ENCODE data around the gene CDT1.
A peak's percentile ranks its signal among the peaks of the same experiment; 100 is the strongest.
"Not testable (repeated sequence)": the region's sequence is repeated elsewhere in the genome, so short reads cannot be mapped to it uniquely, and the experiment has no call there.

Gene CDT1

DNA sequence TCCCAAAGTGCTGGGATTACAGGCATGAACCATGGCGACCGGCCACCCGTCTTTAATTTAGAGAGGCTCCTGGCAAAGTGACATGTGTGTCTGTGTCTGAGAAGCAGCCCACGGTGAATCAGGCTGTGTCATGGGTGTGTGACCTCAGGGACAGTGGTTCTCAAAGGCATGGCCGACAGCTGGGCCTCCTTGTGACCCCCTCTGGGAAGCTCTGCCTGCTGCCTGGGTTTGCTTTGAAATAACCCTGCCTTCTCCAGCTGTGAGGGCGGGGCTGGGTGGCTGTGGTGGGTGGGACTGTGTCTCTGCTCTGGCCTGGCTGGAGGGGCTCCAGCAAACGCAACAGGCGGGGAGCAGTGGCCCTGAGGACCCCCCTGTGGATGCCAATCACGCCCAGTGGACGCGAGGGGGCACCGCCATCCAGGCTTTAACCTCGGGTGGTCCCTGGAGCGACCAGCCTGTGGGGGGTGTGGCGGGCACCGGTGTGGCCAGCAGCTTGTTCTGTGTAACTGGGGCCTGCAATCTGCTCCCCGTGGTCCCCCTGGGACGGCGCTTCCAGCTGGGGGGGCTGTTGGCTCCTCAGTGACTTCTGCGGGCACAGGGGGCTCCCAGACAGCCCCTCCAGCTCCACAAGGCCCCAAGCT is 16.9 kb downstream of the CDT1 start:
- DNase-seq: no peak

DNA sequence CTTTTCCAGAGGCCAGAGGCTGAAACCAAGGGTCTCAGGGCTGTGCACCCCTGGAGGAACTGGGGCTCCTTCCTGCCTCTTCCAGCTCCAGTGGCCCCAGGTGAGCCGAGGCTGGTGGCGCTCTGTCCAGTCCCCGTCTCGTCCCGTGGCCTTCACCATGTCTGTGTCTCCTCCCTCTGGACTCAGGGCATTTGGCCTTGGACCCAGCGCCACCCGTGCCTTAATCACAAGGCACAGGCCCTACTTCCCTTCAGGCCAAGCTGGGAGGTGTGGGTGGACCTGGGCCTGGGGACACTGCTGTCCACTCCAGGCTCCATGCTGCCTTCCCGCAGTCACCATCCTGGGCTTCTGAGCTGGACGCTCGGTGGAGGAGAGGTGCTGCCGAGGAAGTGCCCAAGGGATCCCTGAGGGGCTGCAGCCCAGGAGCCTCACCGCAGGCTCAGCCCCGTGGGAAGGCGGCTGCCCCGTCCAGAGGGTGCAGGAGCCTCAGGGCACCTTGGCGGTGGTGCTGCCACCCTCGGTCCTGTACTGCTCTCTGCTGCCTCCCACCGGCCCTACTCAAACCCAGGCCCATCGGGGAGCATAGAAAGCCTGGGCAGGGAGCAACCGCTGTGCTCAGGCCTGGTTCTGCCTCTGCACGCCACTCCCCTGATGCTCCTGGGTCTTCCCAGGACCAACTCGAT is 17.7 kb downstream of the CDT1 start:
- no peak for DNase-seq

DNA sequence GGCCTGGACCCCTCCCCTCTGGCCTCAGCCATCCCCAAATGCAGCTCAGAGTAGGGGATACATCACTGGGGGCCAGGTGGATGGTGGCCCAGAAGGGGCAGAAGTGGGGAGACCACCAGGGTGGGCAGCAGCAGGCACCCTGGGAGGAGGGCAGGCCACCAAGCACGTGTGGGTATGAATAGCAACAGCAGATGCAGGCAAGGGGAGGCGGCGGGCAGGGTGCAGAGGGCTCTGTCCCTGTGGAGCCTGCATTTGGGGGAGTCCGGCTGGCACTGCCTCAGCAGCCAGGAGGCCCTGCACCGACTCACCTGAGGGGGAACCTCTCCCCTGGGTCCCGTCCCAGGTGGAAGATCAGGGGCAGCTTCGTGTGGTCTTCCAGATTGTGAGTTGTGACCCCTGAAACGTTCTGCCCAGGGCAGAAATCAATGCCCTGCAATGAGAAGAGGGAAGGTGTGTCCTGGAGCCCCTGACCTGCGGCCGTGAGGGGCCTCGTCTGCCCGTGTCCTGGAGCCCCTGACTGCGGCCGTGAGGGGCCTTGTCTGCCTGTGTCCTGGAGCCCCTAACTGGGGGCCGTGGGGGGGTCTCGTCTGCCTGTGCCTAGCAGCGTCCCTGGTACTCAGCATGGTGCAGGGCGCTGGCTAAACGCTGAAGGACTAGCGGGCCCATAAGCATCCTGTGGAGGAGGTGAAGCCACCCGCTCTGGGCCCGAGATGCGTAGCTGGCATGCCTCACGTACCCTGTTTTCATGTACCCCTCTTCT is 18.9 kb downstream of the CDT1 start:
- DNase-seq: no peak

DNA sequence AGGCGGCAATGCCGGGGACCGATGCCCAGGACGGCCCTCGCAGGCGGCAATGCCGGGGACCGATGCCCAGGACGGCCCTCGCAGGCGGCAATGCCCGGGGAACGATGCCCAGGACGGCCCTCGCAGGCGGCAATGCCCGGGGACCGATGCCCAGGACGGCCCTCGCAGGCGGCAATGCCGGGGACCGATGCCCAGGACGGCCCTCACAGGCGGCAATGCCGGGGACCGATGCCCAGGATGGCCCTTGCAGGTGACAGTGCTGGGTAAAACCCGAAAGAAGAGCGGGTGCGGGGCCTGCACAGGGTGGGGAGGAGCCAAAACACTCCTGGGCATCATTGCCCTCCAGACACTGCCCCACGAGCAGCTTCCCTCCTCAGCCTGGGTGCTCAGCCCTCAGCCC is 20.1 kb downstream of the CDT1 start:
- not testable (repeated sequence) for DNase-seq

DNA sequence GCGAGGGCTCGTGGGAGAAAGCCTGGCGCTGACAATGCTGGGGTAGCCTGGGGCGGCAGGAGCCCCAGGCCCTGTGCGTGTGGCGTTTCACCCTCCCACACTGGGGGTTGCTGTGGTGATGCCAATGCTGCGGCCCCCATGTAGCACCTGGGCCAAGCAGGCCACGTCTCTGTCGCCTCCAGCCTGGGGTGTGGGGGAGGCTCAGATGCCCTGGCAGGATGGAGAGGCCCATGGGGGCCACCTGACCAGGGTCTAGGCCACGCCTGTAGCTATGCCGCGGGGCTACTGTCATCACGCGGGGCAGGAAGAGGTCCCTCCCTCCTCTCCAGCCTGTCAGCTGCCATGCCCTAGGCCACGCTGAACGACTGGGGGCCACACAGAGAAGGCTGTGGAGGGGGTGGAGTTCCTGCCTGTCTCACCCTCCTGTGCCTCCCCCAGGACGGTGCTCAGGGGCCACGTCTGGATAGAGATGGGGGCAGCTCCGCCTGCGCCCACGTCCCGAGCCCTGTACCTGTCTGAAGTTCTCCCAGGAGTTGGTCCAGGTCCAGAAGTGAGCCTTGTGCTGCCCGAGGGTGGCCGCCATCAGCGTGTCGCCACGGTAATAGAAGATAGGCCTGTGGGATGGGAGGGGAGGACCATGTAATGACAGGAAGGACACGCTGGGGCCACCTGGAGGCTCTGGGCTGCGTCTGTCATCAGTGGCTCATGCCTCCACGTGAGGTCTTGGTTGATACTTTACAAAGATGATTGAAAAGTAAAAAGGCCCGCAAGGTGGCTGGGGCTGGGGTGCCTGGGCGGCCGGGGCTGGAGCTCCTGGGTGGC is 20.9 kb downstream of the CDT1 start:
- no peak for DNase-seq

DNA sequence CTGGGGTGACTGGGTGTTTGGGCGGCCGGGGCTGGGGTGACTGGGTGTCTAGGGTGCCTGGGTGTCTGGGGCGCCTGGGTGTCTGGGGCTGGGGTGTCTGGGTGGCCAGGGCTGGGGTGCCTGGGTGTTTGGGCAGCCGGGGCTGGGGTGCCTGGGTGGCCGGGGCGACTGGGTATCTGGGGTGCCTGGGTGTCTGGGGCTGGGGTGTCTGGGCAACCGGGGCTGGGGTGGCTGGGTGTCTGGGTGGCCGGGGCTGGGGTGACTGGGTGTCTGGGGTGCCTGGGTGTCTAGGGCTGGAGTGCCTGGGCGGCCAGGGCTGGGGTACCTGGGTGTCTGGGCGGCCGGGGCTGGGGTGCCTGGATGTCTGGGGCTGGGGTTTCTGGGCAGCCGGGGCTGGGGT is 21.6 kb downstream of the CDT1 start:
- DNase-seq: no peak

DNA sequence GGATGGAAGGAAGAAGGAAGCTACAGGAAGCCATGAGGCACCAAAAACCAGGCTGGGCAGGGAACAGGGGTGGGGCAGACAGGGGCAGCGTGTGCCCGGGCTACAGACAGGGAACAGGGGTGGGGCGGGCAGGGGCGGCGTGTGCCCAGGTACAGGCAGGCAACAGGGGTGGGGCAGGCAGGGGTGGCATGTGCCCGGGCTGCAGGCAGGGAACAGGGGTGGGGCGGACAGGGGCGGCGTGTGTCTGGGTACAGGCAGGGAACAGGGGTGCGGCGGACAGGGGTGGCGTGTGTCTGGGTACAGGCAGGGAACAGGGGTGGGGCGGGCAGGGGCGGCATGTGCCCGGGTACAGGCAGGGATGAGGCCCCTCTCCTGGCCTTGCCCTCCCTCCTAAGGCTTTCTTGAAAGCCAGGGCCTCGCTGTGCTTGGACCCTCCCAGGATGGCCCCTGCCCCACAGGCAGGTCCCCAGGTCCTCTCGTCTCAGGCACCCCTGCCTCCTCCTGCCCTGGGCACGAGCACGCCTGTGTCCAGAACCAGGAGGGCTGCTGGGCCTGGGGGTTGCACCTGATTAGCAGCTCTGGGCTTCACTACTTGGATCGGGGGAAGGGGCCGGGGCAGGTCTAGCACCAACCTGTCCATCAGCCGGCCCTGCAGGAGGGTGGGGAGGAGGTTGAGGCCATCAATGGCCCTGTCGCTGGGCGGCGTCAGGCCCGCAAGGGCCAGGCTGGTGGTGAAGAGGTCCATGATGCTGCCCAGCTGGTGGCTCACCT is 22.7 kb downstream of the CDT1 start:
- no peak for DNase-seq

DNA sequence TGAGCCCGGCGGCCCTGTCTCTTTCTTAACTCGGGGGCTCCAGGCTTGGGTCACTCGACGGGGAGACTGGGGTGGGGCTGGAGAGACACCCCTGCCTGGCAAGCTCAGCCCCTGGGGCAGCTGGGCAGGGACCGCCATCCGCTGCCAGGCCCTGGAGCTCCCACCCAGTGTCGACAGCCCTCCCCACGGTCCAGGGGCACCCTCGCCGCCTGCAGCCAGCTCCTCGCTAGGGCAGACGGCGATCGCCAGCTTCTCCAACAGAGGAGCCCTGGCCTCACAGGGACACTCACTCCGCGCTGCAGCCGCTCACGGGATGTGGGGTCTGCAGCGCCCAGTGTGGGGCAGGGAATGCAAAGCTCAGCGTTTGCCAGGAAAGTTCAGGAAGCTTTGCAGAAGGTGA is 24.1 kb downstream of the CDT1 start:
- DNase-seq: no peak

DNA sequence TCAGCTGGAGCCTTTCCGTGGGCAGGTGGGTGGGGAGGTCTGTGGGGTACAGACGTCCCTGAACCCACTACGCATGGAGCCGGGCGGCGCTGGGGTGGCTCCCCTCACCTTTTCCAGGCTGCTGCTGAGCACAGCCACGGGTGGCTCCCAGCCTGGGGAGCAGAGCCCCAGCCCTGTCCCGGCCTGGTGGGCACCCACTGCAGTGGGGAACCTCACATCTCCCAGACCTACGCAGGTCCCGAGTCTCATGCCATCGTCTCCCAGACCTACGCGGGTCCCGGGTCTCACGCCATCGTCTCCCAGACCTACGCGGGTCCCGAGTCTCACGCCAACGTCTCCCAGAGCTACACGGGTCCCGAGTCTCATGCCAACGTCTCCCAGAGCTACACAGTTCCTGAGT is 25.1 kb downstream of the CDT1 start:
- no peak for DNase-seq

DNA sequence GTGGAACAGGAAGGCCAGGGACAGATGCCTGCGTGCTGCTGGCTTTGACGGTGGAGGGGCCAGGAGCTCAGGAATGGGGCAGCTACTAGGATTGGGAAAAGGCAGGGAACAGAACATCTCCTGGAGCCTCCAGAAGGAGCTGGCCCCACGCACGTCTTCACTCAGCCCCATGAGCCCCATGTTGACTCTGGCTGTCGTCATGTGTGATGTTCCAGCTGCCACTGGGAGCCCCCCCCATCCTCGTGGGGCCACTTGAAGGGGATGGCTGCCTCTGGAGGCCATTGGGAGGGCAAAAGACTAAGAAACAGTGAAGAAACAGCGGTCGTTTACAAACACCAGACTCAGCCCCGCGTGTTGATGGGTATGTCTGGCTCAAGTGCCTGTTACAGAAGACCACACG is 26.7 kb downstream of the CDT1 start:
- no peak for DNase-seq

DNA sequence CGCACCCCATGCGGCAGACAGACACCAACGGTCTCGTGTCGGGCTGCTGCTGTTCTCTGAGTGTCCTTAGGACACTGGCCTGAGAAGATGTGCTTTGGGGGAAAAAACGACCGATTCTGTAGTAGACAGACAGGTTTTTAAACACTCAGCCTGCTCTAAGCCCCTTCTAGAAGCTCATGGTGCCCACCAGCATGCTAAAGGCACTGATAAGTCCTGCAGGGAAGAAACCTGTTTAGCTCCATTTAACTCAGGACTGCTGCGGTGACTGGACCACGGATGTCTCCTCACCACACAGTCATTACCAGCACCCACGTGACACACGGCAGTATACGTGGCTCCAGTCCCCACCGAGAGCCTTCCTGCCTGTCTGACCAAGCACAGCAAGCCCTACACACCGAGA is 27.2 kb downstream of the CDT1 start:
- no peak for DNase-seq

DNA sequence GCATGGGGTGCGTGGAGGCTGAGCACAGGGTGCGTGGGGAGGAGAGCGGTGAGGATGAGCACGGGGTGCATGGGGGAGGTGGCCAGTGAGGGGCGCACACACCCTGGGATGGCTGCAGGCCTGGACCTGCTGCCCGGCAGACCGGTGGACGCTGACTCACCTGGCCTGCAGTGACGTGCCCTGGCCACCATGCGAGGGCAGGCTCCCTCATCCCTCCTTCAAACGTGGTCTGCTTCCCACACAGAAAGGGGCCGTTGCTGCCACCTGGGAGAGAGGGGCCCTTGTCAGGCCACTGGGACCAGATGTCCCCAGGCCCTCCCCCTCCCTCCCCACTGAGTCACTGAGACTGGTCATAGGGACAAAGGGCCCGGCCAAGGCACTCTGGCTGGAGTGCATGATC is 28.2 kb downstream of the CDT1 start:
- no peak for DNase-seq

DNA sequence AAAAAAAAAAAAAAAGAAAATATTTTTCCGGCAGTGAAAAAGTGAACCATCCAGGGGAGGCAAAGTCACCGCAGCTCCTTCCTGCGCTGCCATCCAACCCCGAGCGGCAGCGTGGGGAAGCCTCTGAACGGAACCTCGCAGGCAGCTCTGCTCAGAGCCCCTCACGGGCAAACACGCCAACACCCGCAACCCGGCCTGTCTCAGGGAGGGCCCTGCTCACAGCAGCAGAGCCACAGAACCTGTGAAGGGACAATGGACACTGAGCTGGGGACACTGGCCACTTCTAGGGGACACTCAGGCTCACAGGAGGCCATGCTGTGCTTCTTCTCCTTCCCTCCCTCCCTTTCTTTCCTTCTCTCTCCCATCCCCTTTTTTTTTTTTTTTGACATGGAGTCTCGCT is 29.5 kb downstream of the CDT1 start:
- DNase-seq: no peak

DNA sequence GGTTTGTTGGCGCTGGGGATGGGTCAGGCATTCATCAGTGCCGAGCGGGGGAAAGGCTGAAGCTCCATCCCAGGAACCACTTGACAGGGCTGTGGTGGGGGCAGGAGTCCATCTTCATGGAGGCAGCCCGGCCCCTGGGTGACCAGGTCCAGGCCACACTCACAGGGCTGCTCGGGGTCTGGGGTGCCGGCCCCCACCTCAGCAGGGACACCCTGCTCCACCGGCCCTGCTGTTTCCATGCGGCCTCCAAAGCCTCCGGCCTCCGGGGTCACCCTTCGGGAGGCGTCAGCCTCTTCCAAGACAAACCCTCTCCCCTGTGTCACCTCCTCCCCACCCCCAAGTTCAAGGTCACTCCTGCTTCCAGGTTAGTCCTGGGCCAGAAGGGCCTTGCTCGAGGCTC is 31.1 kb downstream of the CDT1 start:
- DNase-seq: no peak

DNA sequence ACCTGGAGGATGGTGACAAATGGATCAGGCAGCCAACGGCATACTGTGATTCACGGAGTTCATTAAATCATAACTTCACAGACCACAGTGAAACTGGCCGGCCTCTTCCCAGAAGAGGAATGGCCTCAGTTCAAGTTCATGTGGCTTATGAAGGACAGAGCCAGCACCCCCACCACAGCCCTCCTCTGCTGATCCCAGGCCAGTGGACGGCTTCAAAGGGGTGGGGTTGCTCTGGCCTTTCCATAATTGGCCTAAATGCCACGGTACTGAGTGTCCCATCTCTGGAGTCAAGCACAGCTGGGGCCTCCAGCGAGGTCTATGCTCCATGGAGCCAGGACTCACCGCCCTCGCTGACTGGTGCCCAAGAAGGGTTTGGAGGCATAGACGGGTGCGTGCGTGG is 31.8 kb downstream of the CDT1 start:
- no peak for DNase-seq

DNA sequence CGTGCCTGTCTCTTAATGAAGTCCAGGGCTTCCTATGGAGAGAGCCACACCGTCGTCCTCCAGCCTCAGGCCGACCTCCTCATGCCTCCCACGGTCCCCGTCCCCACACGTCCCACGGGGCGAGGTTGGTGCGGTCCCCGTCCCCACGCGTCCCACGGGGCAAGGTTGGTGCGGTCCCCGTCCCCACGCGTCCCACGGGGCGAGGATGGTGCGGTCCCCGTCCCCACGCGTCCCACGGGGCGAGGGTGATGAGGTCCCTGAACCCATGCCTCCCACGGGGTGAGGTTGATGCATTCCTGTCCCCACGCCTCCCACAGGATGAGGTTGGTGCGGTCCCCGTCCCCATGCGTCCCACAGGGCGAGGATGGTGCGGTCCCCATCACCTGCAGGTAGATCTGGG is 32.2 kb downstream of the CDT1 start:
- no peak for DNase-seq

DNA sequence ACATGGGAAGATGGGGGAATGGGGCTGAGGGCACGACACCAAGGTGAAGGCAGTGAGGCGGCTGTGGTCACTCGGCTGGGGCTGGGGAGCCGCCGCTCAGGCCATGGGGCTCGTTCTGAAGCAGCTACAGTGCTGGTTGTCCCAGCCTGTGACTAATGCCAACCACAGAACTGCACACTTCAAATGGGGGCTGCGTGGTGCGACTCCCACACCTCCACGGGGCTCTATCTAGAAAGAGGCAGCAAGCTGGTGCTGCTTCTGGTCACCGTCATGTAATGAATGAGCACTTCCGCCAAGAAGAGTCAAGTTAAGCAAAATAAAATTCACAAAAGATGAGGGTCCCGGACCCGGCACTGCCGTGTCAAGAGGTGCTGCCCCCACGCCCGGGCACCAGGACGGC is 33.2 kb downstream of the CDT1 start:
- no peak for DNase-seq

DNA sequence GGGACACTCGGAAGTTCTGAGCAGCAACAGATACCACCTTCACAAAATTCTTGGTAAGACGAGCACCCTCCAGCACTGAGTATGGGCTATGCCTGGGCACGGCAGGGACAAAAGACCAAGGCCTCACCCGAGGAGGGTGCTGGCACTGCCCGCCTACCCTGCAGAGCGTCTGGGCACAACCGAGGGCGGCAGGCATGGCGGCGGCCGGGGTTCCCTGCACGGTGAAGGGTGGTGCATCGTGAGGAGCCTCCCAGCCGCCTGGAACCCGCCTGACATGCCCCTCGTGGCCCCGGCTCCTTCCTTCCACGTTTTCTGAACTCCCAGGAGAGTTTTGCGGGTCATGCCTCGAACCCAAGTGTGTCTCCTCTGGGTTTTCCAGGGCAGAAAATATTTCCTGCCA is 34.2 kb downstream of the CDT1 start:
- DNase-seq: no peak

DNA sequence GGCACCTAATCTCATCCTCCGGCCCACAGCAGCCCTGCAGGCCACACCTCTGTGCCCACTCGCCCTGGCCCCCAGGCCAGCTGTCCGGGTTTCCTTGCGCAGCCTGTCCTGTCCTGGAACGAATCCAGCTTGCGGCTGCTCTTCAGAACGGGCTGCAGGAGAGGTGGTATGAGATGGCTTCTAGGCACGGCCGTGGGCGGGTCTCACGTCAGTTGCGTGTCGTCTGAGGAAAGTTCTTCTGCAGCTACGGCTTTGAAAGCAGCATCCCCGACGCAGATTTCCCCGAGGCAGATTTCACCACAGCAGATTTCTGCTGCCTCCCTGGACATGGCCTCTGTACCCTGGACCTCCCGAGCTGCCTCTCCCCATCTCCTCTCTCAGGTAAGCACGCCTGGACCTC is 35.0 kb downstream of the CDT1 start:
- DNase-seq: no peak

DNA sequence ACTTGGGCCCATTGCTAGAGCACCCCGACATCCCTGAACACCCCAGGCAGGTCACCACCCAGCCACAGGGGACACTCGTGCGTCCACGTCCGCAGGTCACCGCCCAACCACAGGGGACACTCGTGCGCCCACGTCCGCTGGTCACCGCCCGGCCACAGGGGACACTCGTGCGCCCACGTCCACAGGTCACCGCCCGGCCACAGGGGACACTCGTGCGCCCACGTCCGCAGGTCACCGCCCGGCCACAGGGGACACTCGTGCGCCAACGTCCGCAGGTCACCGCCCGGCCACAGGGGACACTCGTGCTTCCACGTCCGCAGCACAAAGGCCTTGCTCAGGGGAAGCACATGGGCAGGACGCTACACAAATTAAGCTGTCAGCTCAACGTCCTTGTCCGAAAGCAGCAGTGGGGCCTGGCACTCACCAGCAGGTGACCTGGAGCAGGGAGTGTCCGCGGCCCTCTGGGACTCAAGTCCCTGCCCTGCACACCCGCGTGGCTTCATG is 35.5 kb downstream of the CDT1 start:
- peak; percentile 20 for DNase-seq

DNA sequence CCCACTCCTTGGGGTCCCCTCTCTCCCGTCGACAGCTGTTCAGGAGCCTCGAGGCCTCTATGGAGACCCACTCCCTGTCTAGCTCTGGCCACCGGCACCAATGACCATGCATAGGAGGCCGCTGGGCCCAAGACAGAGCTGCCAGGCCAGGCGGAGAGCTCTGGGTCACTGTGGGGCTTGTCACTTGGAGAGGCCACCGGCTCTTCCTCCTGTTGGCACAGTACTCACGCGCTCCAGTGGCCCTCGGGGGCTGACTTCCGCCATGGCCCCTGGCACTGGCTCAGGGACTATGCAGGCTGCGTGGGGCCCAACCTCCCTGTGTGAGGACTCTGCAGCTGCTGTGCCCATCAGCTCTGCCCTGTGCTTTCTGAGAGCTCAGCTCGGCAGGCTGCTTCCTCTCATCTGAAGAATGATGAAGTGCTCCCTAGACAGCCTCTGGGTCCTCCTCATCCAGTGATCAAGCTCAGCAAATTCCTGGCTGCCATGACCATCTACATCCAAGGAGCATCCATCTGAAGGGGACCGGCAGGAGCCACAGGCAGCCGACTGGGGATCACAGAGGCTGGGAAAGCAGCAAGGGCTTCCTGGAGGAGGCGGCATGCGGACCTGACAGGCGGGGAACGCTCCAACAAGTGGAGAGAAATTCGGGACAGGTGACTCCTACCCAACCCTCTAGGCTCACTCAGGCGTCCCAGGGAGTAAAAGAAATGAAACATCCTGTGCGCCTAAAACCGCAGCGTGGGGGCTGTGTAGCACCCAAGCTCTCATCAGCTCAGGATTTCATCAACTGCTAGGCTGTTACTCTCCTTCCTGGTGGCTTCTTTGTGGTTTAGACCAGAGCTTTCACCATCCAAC is 36.4 kb downstream of the CDT1 start:
- DNase-seq: peak; percentile 17

All from hematopoietic multipotent progenitor cell treated with erythropoietin and hydrocortisone succinate and interleukin-3 and kit ligand, for 4 days (in vitro differentiated cells).